GM18868 (cell line): ENCODE data around the gene DENND1B.
"Not testable (repeated sequence)": the region's sequence is repeated elsewhere in the genome, so short reads cannot be mapped to it uniquely, and the experiment has no call there.

Experiments
- ATAC-seq: cut with Tn5 transposase; IDR thresholded peaks from one replicate; pipeline ENCODE4 v1.9.1; 2021; ENCODE audit warnings: mild to moderate bottlenecking, moderate library complexity; ENCODE audit not compliant: unreplicated experiment

Gene DENND1B

GRCh38 chr1:197637406-197637805 lies 137.9 kb downstream of the DENND1B start:
- no peak for ATAC-seq

GRCh38 chr1:197633447-197634078 lies 141.7 kb downstream of the DENND1B start:
- no peak for ATAC-seq

GRCh38 chr1:197632651-197633050 lies 142.6 kb downstream of the DENND1B start:
- ATAC-seq = peak; percentile 48

GRCh38 chr1:197632005-197632404 lies 143.3 kb downstream of the DENND1B start:
- no peak for ATAC-seq

- no peak for ATAC-seq
Measured at GRCh38 chr1:197622371-197622770, 152.9 kb downstream of the DENND1B start.

- ATAC-seq = no peak
Measured at GRCh38 chr1:197621761-197622160, 153.5 kb downstream of the DENND1B start.

GRCh38 chr1:197620714-197621163 lies 154.5 kb downstream of the DENND1B start:
- no peak for ATAC-seq

- no peak for ATAC-seq
Measured at GRCh38 chr1:197619008-197619640, 156.2 kb downstream of the DENND1B start.

GRCh38 chr1:197618061-197618460 lies 157.2 kb downstream of the DENND1B start:
- ATAC-seq = no peak

GRCh38 chr1:197615693-197616011 lies 159.6 kb downstream of the DENND1B start:
- ATAC-seq = no peak

GRCh38 chr1:197614916-197615692 lies 160.2 kb downstream of the DENND1B start:
- ATAC-seq = peak; percentile 85

GRCh38 chr1:197606168-197606845 lies 169.0 kb downstream of the DENND1B start:
- ATAC-seq = no peak

GRCh38 chr1:197604302-197604701 lies 171.0 kb downstream of the DENND1B start:
- no peak for ATAC-seq

GRCh38 chr1:197600751-197601150 lies 174.5 kb downstream of the DENND1B start:
- no peak for ATAC-seq

- ATAC-seq = no peak
Measured at GRCh38 chr1:197599789-197600188, 175.5 kb downstream of the DENND1B start.

GRCh38 chr1:197598935-197599334 lies 176.3 kb downstream of the DENND1B start:
- no peak for ATAC-seq

GRCh38 chr1:197595304-197595904 lies 179.9 kb downstream of the DENND1B start:
- ATAC-seq = no peak

- ATAC-seq = no peak
Measured at GRCh38 chr1:197590687-197591086, 184.6 kb downstream of the DENND1B start.

- ATAC-seq = no peak
Measured at GRCh38 chr1:197585809-197586208, 189.5 kb downstream of the DENND1B start.

- no peak for ATAC-seq
Measured at GRCh38 chr1:197577580-197577979, 197.7 kb downstream of the DENND1B start.

- ATAC-seq = not testable (repeated sequence)
Measured at GRCh38 chr1:197575531-197575930, 199.7 kb downstream of the DENND1B start.
